ENCODE results near the gene ZSWIM3.

DNA sequence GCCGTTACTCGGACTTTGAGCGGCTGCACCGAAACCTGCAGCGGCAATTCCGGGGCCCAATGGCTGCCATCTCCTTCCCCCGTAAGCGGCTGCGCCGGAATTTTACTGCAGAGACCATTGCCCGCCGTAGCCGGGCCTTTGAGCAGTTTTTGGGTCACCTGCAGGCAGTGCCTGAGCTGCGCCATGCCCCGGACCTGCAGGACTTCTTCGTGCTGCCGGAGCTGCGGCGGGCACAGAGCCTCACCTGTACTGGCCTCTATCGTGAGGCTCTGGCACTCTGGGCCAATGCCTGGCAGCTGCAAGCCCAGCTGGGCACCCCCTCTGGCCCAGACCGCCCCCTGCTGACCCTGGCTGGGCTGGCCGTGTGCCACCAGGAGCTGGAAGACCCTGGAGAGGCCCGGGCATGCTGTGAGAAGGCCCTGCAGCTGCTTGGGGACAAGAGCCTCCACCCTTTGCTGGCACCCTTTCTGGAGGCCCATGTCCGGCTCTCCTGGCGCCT is 16.7 kb upstream of the ZSWIM3 start:
- TF ChIP-seq POLR2AphosphoS5 (IDR thresholded peaks at IDR 0.05) (no peak), CTCF (IDR thresholded peaks at IDR 0.05) (no peak), EP300 (IDR thresholded peaks at IDR 0.05; ENCODE audit: low read depth) (no peak)
